Liver (tissue), 9 donors: Measurements from ENCODE around the gene NIM1K. TPM values are rescaled to one million over a fixed set of nuclear protein-coding genes. Genes with fewer than 3 reads are reported as not detected.

ENCODE experiments used
- DNase-seq: peaks from one replicate; pipeline ENCODE4 v3.0.0-alpha.2; 2017; ENCODE audit warnings: low spot score
- H3K27ac ChIP-seq, 2 donors: one replicate each; pipeline ENCODE4 v1.7.0; 2013; ENCODE audit warnings: inconsistent platforms in 2 of 2, low read length in 2 of 2, control low read depth in 1 of 2, low read depth in 1 of 2, mild to moderate bottlenecking in 1 of 2
- H3K27me3 ChIP-seq, 4 donors: one replicate each; pipeline versions ENCODE4 v1.6.1 to v1.7.0; 2013; ENCODE audit warnings: low read length in 3 of 4, inconsistent platforms in 1 of 4, mild to moderate bottlenecking in 1 of 4, moderate library complexity in 1 of 4; ENCODE audit not compliant: control insufficient read depth in 4 of 4, insufficient read depth in 4 of 4
- H3K36me3 ChIP-seq, 4 donors: one replicate each; pipeline versions ENCODE4 v1.6.1 to v1.7.0; 2013; ENCODE audit warnings: low read length in 3 of 4, mild to moderate bottlenecking in 3 of 4, low read depth in 1 of 4, moderate library complexity in 1 of 4; ENCODE audit not compliant: control insufficient read depth in 4 of 4, insufficient read depth in 3 of 4
- H3K4me1 ChIP-seq, 4 donors: one replicate each; pipeline versions ENCODE4 v1.6.1 to v1.7.0; 2013; ENCODE audit warnings: low read length in 3 of 4, mild to moderate bottlenecking in 3 of 4, moderate library complexity in 1 of 4; ENCODE audit not compliant: control insufficient read depth in 4 of 4, insufficient read depth in 4 of 4
- H3K4me3 ChIP-seq, 3 donors: one replicate each; pipeline versions ENCODE4 v1.6.1 to v1.7.0; 2013; ENCODE audit warnings: low read length in 3 of 3, control low read depth in 1 of 3, low read depth in 1 of 3, mild to moderate bottlenecking in 1 of 3
- H3K9ac ChIP-seq, 2 donors: one replicate each; pipeline ENCODE4 v1.7.0; 2013; ENCODE audit warnings: low read length in 2 of 2, mild to moderate bottlenecking in 2 of 2, moderate library complexity in 2 of 2, control low read depth in 1 of 2, low read depth in 1 of 2
- H3K9me3 ChIP-seq, 4 donors: one replicate each; pipeline versions ENCODE4 v1.6.1 to v1.7.0; 2013; ENCODE audit warnings: low read length in 3 of 4; ENCODE audit not compliant: control insufficient read depth in 4 of 4
- EGR1 ChIP-seq, 2 donors: IDR thresholded peaks; 2 replicates each; pipeline ENCODE4 v1.6.1; 2016 to 2018; ENCODE audit warnings: antibody characterized with exemption in 2 of 2, low read depth in 2 of 2
- FOXA1 ChIP-seq: IDR thresholded peaks from 2 replicates; pipeline ENCODE4 v1.6.1; 2016; ENCODE audit warnings: antibody characterized with exemption
- FOXA2 ChIP-seq: IDR thresholded peaks from 2 replicates; pipeline ENCODE4 v1.6.1; 2016; ENCODE audit warnings: antibody characterized with exemption
- GABPA ChIP-seq, 2 donors: IDR thresholded peaks in 1 of 2; conservative IDR thresholded peaks in 1 of 2; 2 replicates each; pipeline ENCODE4 v1.6.1; 2016; ENCODE audit warnings: antibody characterized with exemption in 2 of 2, mild to moderate bottlenecking in 1 of 2, moderate library complexity in 1 of 2
- HNF4A ChIP-seq, 2 donors: conservative IDR thresholded peaks; 2 replicates each; pipeline ENCODE4 v1.6.1; 2016; ENCODE audit warnings: antibody characterized with exemption in 2 of 2, mild to moderate bottlenecking in 2 of 2
- HNF4G ChIP-seq: IDR thresholded peaks from 2 replicates; pipeline ENCODE4 v1.6.1; 2016; ENCODE audit warnings: antibody characterized with exemption
- JUND ChIP-seq, 2 donors: IDR thresholded peaks; 2 replicates each; pipeline ENCODE4 v1.6.1; 2016; ENCODE audit warnings: antibody characterized with exemption in 2 of 2
- NR2F2 ChIP-seq: IDR thresholded peaks from 2 replicates; pipeline ENCODE4 v1.6.1; 2016; ENCODE audit warnings: antibody characterized with exemption
- RAD21 ChIP-seq, 2 donors: IDR thresholded peaks; 2 replicates each; pipeline ENCODE4 v1.6.1; 2016; ENCODE audit warnings: antibody characterized with exemption in 2 of 2, mild to moderate bottlenecking in 2 of 2
- RXRA ChIP-seq, 2 donors: IDR thresholded peaks; 2 replicates each; pipeline ENCODE4 v1.6.1; 2017 to 2018; ENCODE audit warnings: antibody characterized with exemption in 2 of 2, mild to moderate bottlenecking in 1 of 2
- SP1 ChIP-seq: IDR thresholded peaks from 2 replicates; pipeline ENCODE4 v1.6.1; 2018; ENCODE audit warnings: antibody characterized with exemption, mild to moderate bottlenecking
- TAF1 ChIP-seq: conservative IDR thresholded peaks from 2 replicates; pipeline ENCODE4 v1.6.1; 2016; ENCODE audit warnings: antibody characterized with exemption, mild to moderate bottlenecking
- YY1 ChIP-seq: IDR thresholded peaks from 2 replicates; pipeline ENCODE4 v1.6.1; 2016; ENCODE audit warnings: antibody characterized with exemption, mild to moderate bottlenecking
- whole genome bisulfite sequencing: extraction: QIAGEN DNeasy Blood & Tissue Kit; methylation state at CpG from one replicate; pipeline ENCODE4 v1.1.7; 2013; 5-methylcytosine and 5-hydroxymethylcytosine counted together
- polyA plus RNA-seq, 2 donors: library from polyadenylated mRNA; stranded (reverse) in 1 of 2; unstranded in 1 of 2; fragments of 200-250 nt in 1 of 2; fragments of >200 nt in 1 of 2; fragmentation: Nextera tagmentation in 1 of 2; extraction: Ambion mirVana in 1 of 2; gene quantifications; one replicate each; pipeline versions ENCODE4 v1.2.1 to v1.2.3, GENCODE V29; 2013 to 2015
- total RNA-seq, 2 donors: library from RNA; depleted of rRNA; stranded (reverse); fragments of >200 nt; gene quantifications; one replicate each; pipeline ENCODE4 v1.2.3, GENCODE V29; 2014
- TF ChIP-seq, protein P1 (sequence below): IDR thresholded peaks from 2 replicates; pipeline ENCODE4 v1.6.1; 2016; ENCODE audit warnings: antibody characterized with exemption, mild to moderate bottlenecking
- TF ChIP-seq, protein P2 (sequence below): IDR thresholded peaks from 2 replicates; pipeline ENCODE4 v1.6.1; 2016; ENCODE audit warnings: antibody characterized with exemption
- TF ChIP-seq, protein P3 (sequence below): IDR thresholded peaks from 2 replicates; pipeline ENCODE4 v1.6.1; 2016; ENCODE audit warnings: antibody characterized with exemption
- TF ChIP-seq, protein P4 (sequence below): IDR thresholded peaks from 2 replicates; pipeline ENCODE4 v1.6.1; 2016; ENCODE audit warnings: antibody characterized with exemption
- donor health status: healthy.
- donor health status: healthy.
- donor health status: healthy.
- donor health status: healthy.
- donor health status: healthy.

NIM1K gene
- total and polyA plus RNA-seq, 4 donors, result 0.07 to 0.15 TPM; not detected in 2

DNA sequence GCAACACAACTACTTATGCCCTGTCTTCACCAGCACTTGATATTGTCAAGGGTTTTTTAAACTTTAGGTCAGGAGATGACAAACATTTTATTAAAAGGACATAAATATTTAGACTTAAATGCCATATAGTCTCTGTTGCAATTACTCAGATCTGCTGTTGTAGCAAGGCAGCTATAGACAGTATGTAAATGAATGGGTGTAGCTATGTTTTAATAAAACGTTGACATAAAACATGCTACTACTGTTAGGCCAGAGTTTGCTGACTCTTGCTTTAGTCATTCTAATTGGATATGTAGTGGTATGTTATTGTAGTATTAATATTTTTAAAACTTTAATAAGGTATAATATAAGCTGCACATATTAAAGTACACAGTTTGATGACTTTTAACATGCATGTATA lies 43.6 kb upstream of the NIM1K start:
- Histone ChIP-seq H3K36me3 (peaks cover 0 to 5% (median 1%) of the 10 kb centered on the region in 4 donors), H3K4me3 (no peak overlapping the region), H3K27ac (no peak overlapping the region), H3K27me3 (no peaks in the 10 kb centered on the region), H3K4me1 (no peaks in the 10 kb centered on the region), H3K9me3 (no peaks in the 10 kb centered on the region), H3K9ac (no peak overlapping the region)
- 83% methylated on average over 1 of the region's 1 CpG for WGBS
- DNase-seq, result no peak
- TF ChIP-seq FOXA2 (no peak), HNF4G (no peak), HNF4A (conservative IDR thresholded peaks at IDR 0.05) (no peak), YY1 (no peak), FOXA1 (no peak), JUND (IDR thresholded peaks at IDR 0.05) (no peak), GABPA (IDR thresholded peaks at IDR 0.05 in 1 of 2, conservative IDR thresholded peaks at IDR 0.05 in 1 of 2) (no peak), NR2F2 (no peak), TAF1 (no peak)
- TF ChIP-seq, protein P1, sequence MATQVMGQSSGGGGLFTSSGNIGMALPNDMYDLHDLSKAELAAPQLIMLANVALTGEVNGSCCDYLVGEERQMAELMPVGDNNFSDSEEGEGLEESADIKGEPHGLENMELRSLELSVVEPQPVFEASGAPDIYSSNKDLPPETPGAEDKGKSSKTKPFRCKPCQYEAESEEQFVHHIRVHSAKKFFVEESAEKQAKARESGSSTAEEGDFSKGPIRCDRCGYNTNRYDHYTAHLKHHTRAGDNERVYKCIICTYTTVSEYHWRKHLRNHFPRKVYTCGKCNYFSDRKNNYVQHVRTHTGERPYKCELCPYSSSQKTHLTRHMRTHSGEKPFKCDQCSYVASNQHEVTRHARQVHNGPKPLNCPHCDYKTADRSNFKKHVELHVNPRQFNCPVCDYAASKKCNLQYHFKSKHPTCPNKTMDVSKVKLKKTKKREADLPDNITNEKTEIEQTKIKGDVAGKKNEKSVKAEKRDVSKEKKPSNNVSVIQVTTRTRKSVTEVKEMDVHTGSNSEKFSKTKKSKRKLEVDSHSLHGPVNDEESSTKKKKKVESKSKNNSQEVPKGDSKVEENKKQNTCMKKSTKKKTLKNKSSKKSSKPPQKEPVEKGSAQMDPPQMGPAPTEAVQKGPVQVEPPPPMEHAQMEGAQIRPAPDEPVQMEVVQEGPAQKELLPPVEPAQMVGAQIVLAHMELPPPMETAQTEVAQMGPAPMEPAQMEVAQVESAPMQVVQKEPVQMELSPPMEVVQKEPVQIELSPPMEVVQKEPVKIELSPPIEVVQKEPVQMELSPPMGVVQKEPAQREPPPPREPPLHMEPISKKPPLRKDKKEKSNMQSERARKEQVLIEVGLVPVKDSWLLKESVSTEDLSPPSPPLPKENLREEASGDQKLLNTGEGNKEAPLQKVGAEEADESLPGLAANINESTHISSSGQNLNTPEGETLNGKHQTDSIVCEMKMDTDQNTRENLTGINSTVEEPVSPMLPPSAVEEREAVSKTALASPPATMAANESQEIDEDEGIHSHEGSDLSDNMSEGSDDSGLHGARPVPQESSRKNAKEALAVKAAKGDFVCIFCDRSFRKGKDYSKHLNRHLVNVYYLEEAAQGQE, result no peak
- TF ChIP-seq, protein P2, sequence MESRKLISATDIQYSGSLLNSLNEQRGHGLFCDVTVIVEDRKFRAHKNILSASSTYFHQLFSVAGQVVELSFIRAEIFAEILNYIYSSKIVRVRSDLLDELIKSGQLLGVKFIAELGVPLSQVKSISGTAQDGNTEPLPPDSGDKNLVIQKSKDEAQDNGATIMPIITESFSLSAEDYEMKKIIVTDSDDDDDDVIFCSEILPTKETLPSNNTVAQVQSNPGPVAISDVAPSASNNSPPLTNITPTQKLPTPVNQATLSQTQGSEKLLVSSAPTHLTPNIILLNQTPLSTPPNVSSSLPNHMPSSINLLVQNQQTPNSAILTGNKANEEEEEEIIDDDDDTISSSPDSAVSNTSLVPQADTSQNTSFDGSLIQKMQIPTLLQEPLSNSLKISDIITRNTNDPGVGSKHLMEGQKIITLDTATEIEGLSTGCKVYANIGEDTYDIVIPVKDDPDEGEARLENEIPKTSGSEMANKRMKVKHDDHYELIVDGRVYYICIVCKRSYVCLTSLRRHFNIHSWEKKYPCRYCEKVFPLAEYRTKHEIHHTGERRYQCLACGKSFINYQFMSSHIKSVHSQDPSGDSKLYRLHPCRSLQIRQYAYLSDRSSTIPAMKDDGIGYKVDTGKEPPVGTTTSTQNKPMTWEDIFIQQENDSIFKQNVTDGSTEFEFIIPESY, result no peak
- TF ChIP-seq, protein P3, sequence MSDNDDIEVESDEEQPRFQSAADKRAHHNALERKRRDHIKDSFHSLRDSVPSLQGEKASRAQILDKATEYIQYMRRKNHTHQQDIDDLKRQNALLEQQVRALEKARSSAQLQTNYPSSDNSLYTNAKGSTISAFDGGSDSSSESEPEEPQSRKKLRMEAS, result no peak
- TF ChIP-seq, protein P4, sequence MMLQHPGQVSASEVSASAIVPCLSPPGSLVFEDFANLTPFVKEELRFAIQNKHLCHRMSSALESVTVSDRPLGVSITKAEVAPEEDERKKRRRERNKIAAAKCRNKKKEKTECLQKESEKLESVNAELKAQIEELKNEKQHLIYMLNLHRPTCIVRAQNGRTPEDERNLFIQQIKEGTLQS, result no peak

DNA sequence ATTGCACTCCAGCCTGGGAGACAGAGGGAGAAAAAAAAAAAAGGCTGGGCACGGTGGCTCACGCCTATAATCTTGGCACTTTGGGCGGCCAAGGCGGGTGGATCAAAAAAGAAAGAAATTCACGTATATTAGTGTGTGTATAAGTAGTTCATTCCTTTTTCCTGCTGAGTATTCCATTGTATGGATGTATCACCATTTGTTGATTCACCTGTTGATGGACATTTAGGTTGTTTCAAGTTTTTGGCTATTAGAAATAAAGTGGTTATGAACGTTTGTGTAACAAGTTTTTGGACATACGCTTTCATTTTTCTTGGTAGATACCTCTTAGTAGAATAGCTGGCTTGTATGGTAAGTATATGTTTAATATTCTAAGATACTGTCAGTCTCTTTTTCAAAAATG lies 42.8 kb upstream of the NIM1K start:
- peaks cover 0 to 5% (median 0%) of the 10 kb centered on the region in 4 donors for H3K36me3 ChIP-seq
- no peak for DNase-seq
- 97% methylated on average over 7 of the region's 7 CpGs for WGBS
- TF ChIP-seq RAD21 (IDR thresholded peaks at IDR 0.05) (no peak), RXRA (IDR thresholded peaks at IDR 0.05) (no peak), YY1 (no peak), JUND (IDR thresholded peaks at IDR 0.05) (no peak), GABPA (IDR thresholded peaks at IDR 0.05 in 1 of 2, conservative IDR thresholded peaks at IDR 0.05 in 1 of 2) (no peak), FOXA1 (no peak), FOXA2 (no peak), HNF4A (conservative IDR thresholded peaks at IDR 0.05) (no peak), SP1 (no peak), EGR1 (IDR thresholded peaks at IDR 0.05; ENCODE audit: low read depth in 2 of 2) (no peak), NR2F2 (no peak), HNF4G (no peak), TAF1 (no peak)
- TF ChIP-seq, protein P4, result no peak
- TF ChIP-seq, protein P2, result no peak
- TF ChIP-seq, protein P1, result no peak
- TF ChIP-seq, protein P3, result no peak

More for the DNA sequence above, 42.8 kb upstream of the NIM1K start:
- H3K4me1 ChIP-seq, result no peaks in the 10 kb centered on the region
- no peak overlapping the region for H3K4me3 ChIP-seq
- H3K9me3 ChIP-seq, result no peaks in the 10 kb centered on the region
- H3K9ac ChIP-seq, result no peak overlapping the region
- H3K27ac ChIP-seq, result no peak overlapping the region
- no peaks in the 10 kb centered on the region for H3K27me3 ChIP-seq
